HepG2 (cell line): ENCODE data around the gene IL1RAP. TPM values are rescaled to one million over a fixed set of nuclear protein-coding genes. Genes with fewer than 3 reads are reported as not detected.

Source experiments
- ATAC-seq: fragments of 200-7000 bp; cut with Tn5 transposase; 3 replicates; pipeline ENCODE4 v1.9.1; 2020; ENCODE audit warnings: mild to moderate bottlenecking, moderate library complexity
- BruUV-seq: library from RNA; stranded (reverse); fragments of 400-500 nt; replicated peaks from 2 replicates; lab custom pipeline; 2021; lab: Mats Ljungman, UMichigan
- CTCF ChIA-PET: fragments of 300-600 bp; formaldehyde crosslinking; extraction: SDS; loops from one replicate; lab custom pipeline; 2021; ENCODE audit warnings: low total read pairs, inconsistent platforms, low intra/inter-chr PET ratio; lab: Yijun Ruan, JAX
- POLR2A ChIA-PET: fragments of 350-600 bp; sonication (Branson Sonifier 250); formaldehyde crosslinking; loops from one replicate; lab custom pipeline; 2020; ENCODE audit warnings: antibody characterized with exemption, inconsistent platforms; lab: Yijun Ruan, JAX
- DNase-seq: peaks from one replicate; pipeline ENCODE4 v3.0.0-alpha.2; 2015; ENCODE audit warnings: low spot score
- FAIRE-seq: peaks from 3 replicates; lab custom pipeline; 2011; peaks lifted over from hg19 to GRCh38; lab: Jason Lieb, UNC
- H2AFZ ChIP-seq: one replicate; pipeline ENCODE4 v1.6.1; 2011; ENCODE audit warnings: low read length, inconsistent platforms
- H3K27ac ChIP-seq: fragments of 300-600 bp; 3 replicates; pipeline ENCODE4 v1.8.0; 2011; ENCODE audit warnings: mixed run types, mild to moderate bottlenecking, mixed read lengths, low read length, inconsistent platforms; ENCODE audit not compliant: insufficient read depth; ENCODE audit errors: extremely low read length
- H3K27me3 ChIP-seq, 2 experiments: fragments of 200-600 bp in 1 of 2; 2 replicates in 1 of 2; 3 replicates in 1 of 2; pipeline versions ENCODE4 v1.6.0 to v1.8.0; 2011; ENCODE audit warnings: low read length in 2 of 2, mild to moderate bottlenecking in 2 of 2, moderate library complexity in 2 of 2, inconsistent platforms in 1 of 2; ENCODE audit not compliant: insufficient read depth in 2 of 2, control insufficient read depth in 1 of 2
- H3K36me3 ChIP-seq, 2 experiments: fragments of 200-600 bp in 1 of 2; replicated peaks in 1 of 2; 2 replicates in 1 of 2; 3 replicates in 1 of 2; pipeline versions ENCODE4 v1.5.1 to v1.8.0; 2011; ENCODE audit warnings: low read length in 2 of 2, inconsistent platforms in 1 of 2; ENCODE audit not compliant: insufficient read depth in 2 of 2, control insufficient read depth in 1 of 2
- H3K4me1 ChIP-seq: 2 replicates; pipeline ENCODE4 v1.5.1; 2012; ENCODE audit warnings: low read length, inconsistent platforms; ENCODE audit not compliant: insufficient read depth
- H3K4me2 ChIP-seq: 2 replicates; pipeline ENCODE4 v1.6.0; 2011; ENCODE audit warnings: low read depth, low read length, inconsistent platforms
- H3K4me3 ChIP-seq, 3 experiments: fragments of 200-600 bp in 1 of 3; sonication (generic), shearing (Covaris generic) in 1 of 3; replicated peaks in 1 of 3; 2 replicates each; pipeline ENCODE4 v1.5.1; 2011 to 2016; ENCODE audit warnings: low read length in 3 of 3, inconsistent platforms in 2 of 3, low read depth in 2 of 3, mild to moderate bottlenecking in 2 of 3, control low read depth in 1 of 3, mixed read lengths in 1 of 3; ENCODE audit not compliant: insufficient read depth in 1 of 3
- H3K79me2 ChIP-seq: one replicate; pipeline ENCODE4 v1.6.1; 2011; ENCODE audit warnings: low read length, inconsistent platforms; ENCODE audit not compliant: insufficient read depth
- H3K9ac ChIP-seq: 2 replicates; pipeline ENCODE4 v1.6.0; 2011; ENCODE audit warnings: mild to moderate bottlenecking, low read depth, low read length, inconsistent platforms; ENCODE audit not compliant: insufficient read depth
- H3K9me3 ChIP-seq: 2 replicates; pipeline ENCODE4 v1.5.1; 2012; ENCODE audit warnings: mild to moderate bottlenecking, low read length
- H4K20me1 ChIP-seq: 2 replicates; pipeline ENCODE4 v1.6.0; 2011; ENCODE audit warnings: inconsistent platforms, mild to moderate bottlenecking, low read length, moderate library complexity; ENCODE audit not compliant: insufficient read depth
- ASH2L ChIP-seq: fragments of 300-600, 200-600 bp; sonication (generic); IDR thresholded peaks from 2 replicates; pipeline ENCODE4 v1.7.0; 2017; ENCODE audit warnings: low read depth, mild to moderate bottlenecking, moderate library complexity, mixed read lengths, low read length; ENCODE audit not compliant: insufficient read length
- ATAD3A ChIP-seq: sonication (generic); formaldehyde crosslinking; IDR thresholded peaks from 2 replicates; pipeline ENCODE4 v1.4.0; 2020; ENCODE audit warnings: missing genetic modification reagents
- GZF1 ChIP-seq: sonication (generic); formaldehyde crosslinking; IDR thresholded peaks from 2 replicates; pipeline ENCODE4 v1.5.1; 2020; ENCODE audit warnings: mild to moderate bottlenecking, missing genetic modification reagents
- PATZ1 ChIP-seq: sonication (generic); formaldehyde crosslinking; IDR thresholded peaks from 2 replicates; pipeline ENCODE4 v1.4.0; 2020; ENCODE audit warnings: missing genetic modification reagents
- SIX1 ChIP-seq: sonication (generic); formaldehyde crosslinking; IDR thresholded peaks from 2 replicates; pipeline ENCODE4 v1.4.0; 2020; ENCODE audit warnings: missing genetic modification reagents, borderline replicate concordance
- ZNF180 ChIP-seq: sonication (generic); formaldehyde crosslinking; IDR thresholded peaks from 2 replicates; pipeline ENCODE4 v1.4.0; 2020; ENCODE audit warnings: low read depth, missing genetic modification reagents, borderline replicate concordance
- ZNF333 ChIP-seq: sonication (generic); formaldehyde crosslinking; IDR thresholded peaks from 2 replicates; pipeline ENCODE4 v1.4.0; 2020; ENCODE audit warnings: mild to moderate bottlenecking, missing genetic modification reagents, borderline replicate concordance
- ZNF589 ChIP-seq: sonication (generic); formaldehyde crosslinking; conservative IDR thresholded peaks from 2 replicates; pipeline ENCODE4 v1.8.0; 2022; ENCODE audit warnings: mild to moderate bottlenecking, moderate library complexity, missing genetic modification reagents
- WGBS: methylation state at CpG from one replicate; pipeline ENCODE4 v1.1.6; 2017; ENCODE audit warnings: low lambda C conversion rate; 5-methylcytosine and 5-hydroxymethylcytosine counted together
- in situ Hi-C: cut with HindIII; loops from 2 replicates; pipeline ENCODE4 v1.10.0; 2017; ENCODE audit warnings: low pct_unique_long_range_greater_than_20kb; ENCODE audit not compliant: extremely low pct_ligation_motif_present
- intact Hi-C: fragments of 100-400 bp; cut with micrococcal nuclease; formaldehyde crosslinking; loops from one replicate; pipeline ENCODE4 v1.10.0; 2022; ENCODE audit not compliant: unreplicated experiment
- polyA plus RNA-seq, 8 experiments: library from polyadenylated mRNA; depleted of rRNA in 3 of 8; stranded (reverse) in 7 of 8; unstranded in 1 of 8; fragments of >200 nt; fragmentation: Illumina TruSeq in 4 of 8; extraction: Trizol in 4 of 8; gene quantifications; 2 replicates each; pipeline versions ENCODE4 v1.2.1 to v1.2.3, GENCODE V29; 2011 to 2016; ENCODE audit warnings: low read depth in 4 of 8, missing spikeins in 1 of 8, mixed read lengths in 1 of 8; ENCODE audit not compliant: insufficient read depth in 1 of 8
- total RNA-seq, 5 experiments: library from RNA; depleted of rRNA; stranded (reverse); fragments of >200 nt; fragmentation: Illumina TruSeq; extraction: Trizol; gene quantifications; 2 replicates each; pipeline ENCODE4 v1.2.3, GENCODE V29; 2016; ENCODE audit warnings: low read depth in 1 of 5
- TF ChIP-seq, protein P1 (sequence below): sonication (generic); formaldehyde crosslinking; IDR thresholded peaks from 2 replicates; pipeline ENCODE4 v1.5.0; 2020; ENCODE audit warnings: missing genetic modification reagents
- TF ChIP-seq, protein P2 (sequence below): sonication (generic); formaldehyde crosslinking; IDR thresholded peaks from 2 replicates; pipeline ENCODE4 v1.4.0; 2020; ENCODE audit warnings: mild to moderate bottlenecking, missing genetic modification reagents

Gene IL1RAP
- total and polyA plus RNA-seq, 2 of the 13 experiments (the other 11 are each of a cell fraction or from before 2014, with no cell fraction given), result 18.3 to 54.9 TPM

- TF ChIP-seq, protein P1, sequence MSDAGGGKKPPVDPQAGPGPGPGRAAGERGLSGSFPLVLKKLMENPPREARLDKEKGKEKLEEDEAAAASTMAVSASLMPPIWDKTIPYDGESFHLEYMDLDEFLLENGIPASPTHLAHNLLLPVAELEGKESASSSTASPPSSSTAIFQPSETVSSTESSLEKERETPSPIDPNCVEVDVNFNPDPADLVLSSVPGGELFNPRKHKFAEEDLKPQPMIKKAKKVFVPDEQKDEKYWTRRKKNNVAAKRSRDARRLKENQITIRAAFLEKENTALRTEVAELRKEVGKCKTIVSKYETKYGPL (CRISPR knock-in tag), result no peak
- TF ChIP-seq SIX1 (CRISPR knock-in tag), result 0 out of 2 replicates have a peak, but pooled peaks have one; percentile 14
Measured at GRCh38 chr3:190546881-190547510, 33.1 kb downstream of the IL1RAP start (continued).

DNA sequence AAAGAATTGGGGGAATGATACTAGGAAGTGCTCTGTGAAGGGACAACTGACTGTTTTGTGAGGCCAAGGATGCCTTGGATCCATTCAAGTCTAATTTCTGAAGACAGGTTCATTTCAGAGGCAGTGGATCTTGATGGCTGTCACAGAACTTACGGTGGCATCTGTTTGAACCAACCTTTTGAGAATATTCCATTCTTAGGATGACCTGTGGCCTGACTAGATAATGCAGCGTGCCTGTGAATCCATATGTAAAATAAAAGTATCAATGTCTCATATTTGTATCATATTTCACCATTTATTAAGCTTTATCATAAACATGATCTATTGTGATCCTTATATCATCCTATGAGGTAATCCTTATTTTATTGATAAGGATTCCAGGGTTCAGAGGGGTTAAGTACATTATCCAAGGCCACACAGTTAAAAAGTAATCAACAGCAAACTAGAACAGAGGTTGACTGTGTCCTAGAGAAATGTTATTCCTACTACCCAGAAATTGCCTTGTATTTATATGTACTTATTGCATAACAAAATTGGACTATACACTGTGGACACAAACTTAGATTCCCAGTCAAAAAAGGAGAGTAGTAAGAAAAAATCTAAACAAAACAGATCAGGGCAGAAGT, 34.3 kb downstream of the IL1RAP start:
- peak overlapping the region; percentile 96 for H3K27ac ChIP-seq
- ATAC-seq (peak; percentile 91), FAIRE-seq (peak; percentile 51), DNase-seq (peak; percentile 94)
- peaks cover 63% of the 10 kb centered on the region for H3K79me2 ChIP-seq
- no peaks in the 10 kb centered on the region for H4K20me1 ChIP-seq
- in situ Hi-C loops (no loop called here), intact Hi-C loops (loop anchor here (2.0 to 10.0 kb wide), 2 partner anchors 33 to 213 kb away; partner anchors contain the start of gene IL1RAP)
- no peaks in the 10 kb centered on the region for H3K9me3 ChIP-seq
- 63% methylated on average over 2 of the region's 2 CpGs for WGBS
- H3K4me2 ChIP-seq, result peak overlapping the region; percentile 63
- CTCF ChIA-PET, result no interaction called here
- peaks cover 90% of the 10 kb centered on the region for H3K4me1 ChIP-seq
- H3K36me3 ChIP-seq, result 0 out of 5 replicates have a peak, but pooled peaks cover 0 to 1% of the 10 kb centered on the region in 2 experiments
- POLR2A ChIA-PET, result no interaction called here
- H3K4me3 ChIP-seq, result peak overlapping the region in 2 of 3 experiments; percentile 1 to 13; a peak in 2 of 6 replicates
- H3K27me3 ChIP-seq, result no peaks in the 10 kb centered on the region
- peak overlapping the region; percentile 65 for H3K9ac ChIP-seq
- no peak overlapping the region for H2AFZ ChIP-seq
- BruUV-seq, result no TSS peak
- no peak for TF ChIP-seq ZNF333 (CRISPR knock-in tag)
- TF ChIP-seq ASH2L, result no peak
- TF ChIP-seq PATZ1 (CRISPR knock-in tag), result 0 out of 2 replicates have a peak, but pooled peaks have one; percentile 42
- TF ChIP-seq, protein P2, sequence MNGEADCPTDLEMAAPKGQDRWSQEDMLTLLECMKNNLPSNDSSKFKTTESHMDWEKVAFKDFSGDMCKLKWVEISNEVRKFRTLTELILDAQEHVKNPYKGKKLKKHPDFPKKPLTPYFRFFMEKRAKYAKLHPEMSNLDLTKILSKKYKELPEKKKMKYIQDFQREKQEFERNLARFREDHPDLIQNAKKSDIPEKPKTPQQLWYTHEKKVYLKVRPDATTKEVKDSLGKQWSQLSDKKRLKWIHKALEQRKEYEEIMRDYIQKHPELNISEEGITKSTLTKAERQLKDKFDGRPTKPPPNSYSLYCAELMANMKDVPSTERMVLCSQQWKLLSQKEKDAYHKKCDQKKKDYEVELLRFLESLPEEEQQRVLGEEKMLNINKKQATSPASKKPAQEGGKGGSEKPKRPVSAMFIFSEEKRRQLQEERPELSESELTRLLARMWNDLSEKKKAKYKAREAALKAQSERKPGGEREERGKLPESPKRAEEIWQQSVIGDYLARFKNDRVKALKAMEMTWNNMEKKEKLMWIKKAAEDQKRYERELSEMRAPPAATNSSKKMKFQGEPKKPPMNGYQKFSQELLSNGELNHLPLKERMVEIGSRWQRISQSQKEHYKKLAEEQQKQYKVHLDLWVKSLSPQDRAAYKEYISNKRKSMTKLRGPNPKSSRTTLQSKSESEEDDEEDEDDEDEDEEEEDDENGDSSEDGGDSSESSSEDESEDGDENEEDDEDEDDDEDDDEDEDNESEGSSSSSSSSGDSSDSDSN (CRISPR knock-in tag), result no peak
- TF ChIP-seq ZNF180 (CRISPR knock-in tag), result no peak
- TF ChIP-seq ZNF589, result 0 out of 2 replicates have a peak, but pooled peaks have one; percentile 34
- TF ChIP-seq GZF1 (CRISPR knock-in tag), result no peak
- TF ChIP-seq ATAD3A (CRISPR knock-in tag), result no peak
